Endometrial microvascular endothelial cells (primary cell): ENCODE measurements around the gene HS6ST3. TPM values are rescaled to one million over a fixed set of nuclear protein-coding genes. Genes with fewer than 3 reads are reported as not detected.

Experiments used
- total RNA-seq: library from RNA; depleted of rRNA; stranded (reverse); fragments of >200 nt; gene quantifications from one replicate; pipeline ENCODE4 v1.2.3, GENCODE V29; 2015; ENCODE audit errors: inconsistent ontology term

Gene HS6ST3
- total RNA-seq, 1 donor from 2014 or later = not detected

Other genes with a start within 250 kb of the HS6ST3 start
- 12.8 TPM for gene UGGT2, start 36.7 kb upstream of the HS6ST3 start, total RNA-seq